ENCODE measurements around the gene JUN.

Gene JUN

DNA sequence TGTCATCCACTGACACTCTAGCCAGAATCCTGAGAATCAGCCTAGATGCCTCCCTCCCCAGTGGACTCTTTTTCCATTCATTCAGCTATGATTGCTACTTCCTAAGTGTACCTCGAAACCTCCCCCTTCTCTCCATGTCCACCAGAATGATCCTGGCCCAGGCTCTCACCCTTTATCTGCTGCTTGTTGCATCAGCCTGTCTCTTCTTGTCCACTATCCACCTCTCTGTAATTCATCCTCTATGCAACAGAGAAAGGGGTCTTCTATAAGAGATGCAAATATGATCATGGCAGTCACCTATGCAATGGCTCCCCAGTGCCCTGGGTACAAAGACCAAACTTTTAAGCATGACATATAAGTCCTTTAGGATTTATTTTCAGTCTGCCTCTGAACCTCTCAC is 37.7 kb downstream of the JUN start:
- CTCF ChIA-PET = no interaction called here
- TF ChIP-seq HDGF (IDR thresholded peaks at IDR 0.05; ENCODE audit: borderline replicate concordance) (no peak), NFRKB (IDR thresholded peaks at IDR 0.05) (no peak), ARNT (IDR thresholded peaks at IDR 0.05) (no peak), BHLHE40 (IDR thresholded peaks at IDR 0.05; ENCODE audit: borderline replicate concordance) (no peak), ELF4 (IDR thresholded peaks at IDR 0.05) (no peak), CTBP1 (IDR thresholded peaks at IDR 0.05; ENCODE audit: borderline replicate concordance) (no peak), LEF1 (IDR thresholded peaks at IDR 0.05; ENCODE audit: borderline replicate concordance) (no peak), ZNF384 (IDR thresholded peaks at IDR 0.05) (no peak), FOXK2 (IDR thresholded peaks at IDR 0.05) (no peak), SUZ12 (IDR thresholded peaks at IDR 0.05) (no peak), FOXM1 (IDR thresholded peaks at IDR 0.05; ENCODE audit: borderline replicate concordance) (no peak), L3MBTL2 (conservative IDR thresholded peaks at IDR 0.05) (no peak), TARDBP (IDR thresholded peaks at IDR 0.05) (no peak), SP1 (IDR thresholded peaks at IDR 0.05) (no peak), FOXA1 (IDR thresholded peaks at IDR 0.05) (no peak)
- TF ChIP-seq, protein P1, sequence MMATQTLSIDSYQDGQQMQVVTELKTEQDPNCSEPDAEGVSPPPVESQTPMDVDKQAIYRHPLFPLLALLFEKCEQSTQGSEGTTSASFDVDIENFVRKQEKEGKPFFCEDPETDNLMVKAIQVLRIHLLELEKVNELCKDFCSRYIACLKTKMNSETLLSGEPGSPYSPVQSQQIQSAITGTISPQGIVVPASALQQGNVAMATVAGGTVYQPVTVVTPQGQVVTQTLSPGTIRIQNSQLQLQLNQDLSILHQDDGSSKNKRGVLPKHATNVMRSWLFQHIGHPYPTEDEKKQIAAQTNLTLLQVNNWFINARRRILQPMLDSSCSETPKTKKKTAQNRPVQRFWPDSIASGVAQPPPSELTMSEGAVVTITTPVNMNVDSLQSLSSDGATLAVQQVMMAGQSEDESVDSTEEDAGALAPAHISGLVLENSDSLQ (IDR thresholded peaks at IDR 0.05) = no peak
- no peak for DNase-seq (ENCODE audit: extremely low spot score)
- POLR2A ChIA-PET = no interaction called here

DNA sequence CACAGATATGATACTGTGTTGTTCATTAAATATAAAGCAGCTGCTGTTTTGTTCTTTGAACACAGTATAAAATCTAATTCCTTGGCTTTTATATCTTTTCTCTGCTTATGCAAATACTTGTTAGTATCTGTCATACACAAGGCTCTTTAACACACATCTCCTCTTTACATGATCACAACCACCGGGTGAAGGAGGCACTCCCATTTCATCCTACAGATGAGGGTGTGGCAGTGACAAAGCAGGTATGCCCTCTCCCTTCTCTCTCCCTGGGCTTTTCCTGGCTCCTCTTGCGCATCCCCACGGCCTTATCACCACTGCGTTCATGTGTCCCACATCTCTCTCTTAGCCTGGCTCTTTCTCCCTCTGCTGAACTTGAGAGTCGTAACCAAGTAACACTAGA is 38.2 kb downstream of the JUN start:
- TF ChIP-seq FOXK2 (IDR thresholded peaks at IDR 0.05) (no peak), LEF1 (IDR thresholded peaks at IDR 0.05; ENCODE audit: borderline replicate concordance) (no peak), ELF4 (IDR thresholded peaks at IDR 0.05) (no peak), ZNF384 (IDR thresholded peaks at IDR 0.05) (no peak), SUZ12 (IDR thresholded peaks at IDR 0.05) (no peak), SP1 (IDR thresholded peaks at IDR 0.05) (no peak), BHLHE40 (IDR thresholded peaks at IDR 0.05; ENCODE audit: borderline replicate concordance) (no peak), CTBP1 (IDR thresholded peaks at IDR 0.05; ENCODE audit: borderline replicate concordance) (no peak), TARDBP (IDR thresholded peaks at IDR 0.05) (no peak), L3MBTL2 (conservative IDR thresholded peaks at IDR 0.05) (no peak), FOXA1 (IDR thresholded peaks at IDR 0.05) (no peak), ARNT (IDR thresholded peaks at IDR 0.05) (no peak), HDGF (IDR thresholded peaks at IDR 0.05; ENCODE audit: borderline replicate concordance) (no peak), FOXM1 (IDR thresholded peaks at IDR 0.05; ENCODE audit: borderline replicate concordance) (no peak)
- TF ChIP-seq, protein P1 (IDR thresholded peaks at IDR 0.05) = no peak
- no peak for DNase-seq (ENCODE audit: extremely low spot score)
- ChIA-PET POLR2A (no interaction called here), CTCF (interaction anchor here (1.1 kb wide), 1 partner anchor 1013 kb away, joined by 4 read pairs; no protein-coding TSS in a partner anchor)

DNA sequence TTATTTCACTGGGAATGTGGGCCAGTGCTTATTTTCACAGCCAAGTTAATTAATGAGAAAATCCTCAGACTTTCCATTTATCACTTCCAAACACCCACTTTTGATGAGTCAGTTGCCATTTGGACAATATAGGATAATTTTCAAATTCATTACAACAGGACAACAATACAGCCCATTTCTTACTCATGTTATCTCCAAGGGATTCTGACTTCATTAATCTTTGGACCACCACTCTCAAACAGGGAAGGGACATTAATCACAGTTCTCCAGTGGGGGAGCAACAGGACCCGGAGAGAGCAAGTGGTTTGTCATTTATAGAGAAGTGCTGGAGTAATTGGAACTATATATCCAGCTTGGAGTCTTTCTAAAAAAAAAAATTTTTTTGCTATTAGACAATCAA is 38.7 kb downstream of the JUN start:
- ChIA-PET POLR2A (no interaction called here), CTCF (interaction anchor here (1.1 kb wide), 1 partner anchor 1014 kb away, joined by 4 read pairs; no protein-coding TSS in a partner anchor)
- TF ChIP-seq LEF1 (IDR thresholded peaks at IDR 0.05; ENCODE audit: borderline replicate concordance) = no peak
- no peak for TF ChIP-seq TARDBP (IDR thresholded peaks at IDR 0.05)
- no peak for DNase-seq (ENCODE audit: extremely low spot score)

DNA sequence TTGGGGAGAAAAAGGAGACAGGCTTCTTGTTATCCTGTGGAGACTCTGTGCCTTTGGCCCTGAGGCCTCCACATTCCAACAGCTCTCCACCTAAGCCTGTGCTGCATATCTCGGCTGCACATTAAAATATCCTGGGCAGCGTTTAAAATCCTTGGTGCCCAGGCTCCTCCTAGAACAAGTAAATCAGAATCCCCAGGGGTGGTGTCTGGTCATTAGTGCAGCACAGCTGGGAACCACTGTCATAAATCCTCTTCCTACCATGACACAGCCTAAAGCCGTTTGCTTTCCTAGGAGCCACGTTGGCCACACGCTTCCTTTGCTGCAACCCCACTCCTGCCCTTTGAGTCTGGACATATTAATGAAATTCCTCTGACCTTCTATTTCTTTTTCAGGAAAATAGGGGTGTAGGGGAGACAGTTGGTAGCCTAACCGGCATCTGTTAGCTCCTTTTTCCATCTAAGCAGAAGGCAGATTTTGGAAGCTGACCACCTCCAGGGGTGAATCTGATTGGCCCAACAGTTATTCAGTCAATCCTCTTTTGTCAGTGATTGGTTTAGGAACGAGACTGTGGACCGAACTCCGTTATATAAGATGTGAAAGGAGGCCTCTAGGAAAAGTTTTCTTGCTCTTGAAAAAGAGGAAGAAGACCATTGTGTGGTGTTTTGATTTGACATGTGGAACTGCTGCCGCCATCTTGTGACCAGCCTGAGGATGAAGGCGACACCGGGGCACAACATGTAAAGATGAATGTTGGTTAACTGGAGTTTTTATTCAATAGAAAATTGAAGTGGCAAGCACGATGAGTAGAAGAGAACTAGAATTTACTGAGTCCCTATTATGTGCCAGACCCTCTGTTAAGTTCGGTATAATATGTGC is 41.9 kb downstream of the JUN start:
- ChIA-PET POLR2A (interaction anchor here (1.6 kb wide), 1 partner anchor 42 kb away, joined by 3 read pairs; the partner anchor contains the start of gene JUN), CTCF (interaction anchor here (0.7 to 0.9 kb wide), 3 partner anchors 27 to 974 kb away, joined by 3 read pairs; no protein-coding TSS in a partner anchor)
- peak; percentile 52; the same call in 1 of the 2 replicates for TF ChIP-seq L3MBTL2 (conservative IDR thresholded peaks at IDR 0.05)
- TF ChIP-seq HDGF (IDR thresholded peaks at IDR 0.05; ENCODE audit: borderline replicate concordance) = no peak
- TF ChIP-seq, protein P1 (IDR thresholded peaks at IDR 0.05) = peak; percentile 82
- DNase-seq (ENCODE audit: extremely low spot score) = no peak

DNA sequence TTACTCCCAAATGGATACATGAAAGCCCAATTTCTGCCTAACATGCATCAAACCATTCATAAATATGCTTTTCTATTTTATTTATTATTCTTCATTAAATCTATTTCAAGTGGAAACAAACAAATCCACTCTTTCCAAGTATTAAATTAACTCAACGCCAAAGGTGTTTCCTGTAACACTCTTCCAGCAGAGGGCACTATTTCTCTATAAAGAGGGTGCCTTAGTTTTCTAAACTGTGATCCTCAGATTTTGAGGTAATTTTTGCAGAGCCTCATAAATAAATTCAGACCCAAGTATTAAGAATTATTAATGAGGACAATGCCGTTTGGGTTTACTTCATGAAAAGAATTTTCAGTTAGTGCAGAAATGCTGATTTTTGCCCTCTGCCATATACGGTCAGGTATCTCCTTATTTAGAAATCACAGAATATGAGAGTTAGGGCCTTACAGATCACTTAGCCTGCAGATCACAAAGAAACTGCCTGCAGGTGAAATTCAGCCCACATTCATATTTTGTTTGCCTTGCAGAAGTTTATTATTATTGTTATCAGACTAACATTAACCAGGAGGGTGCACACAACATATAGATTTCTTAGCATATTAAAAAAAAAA is 43.9 kb downstream of the JUN start:
- ChIA-PET POLR2A (no interaction called here), CTCF (interaction anchor here (0.6 to 1.2 kb wide), 4 partner anchors 18 to 1019 kb away, joined by 3 to 4 read pairs (median 3); no protein-coding TSS in a partner anchor)
- TF ChIP-seq L3MBTL2 (conservative IDR thresholded peaks at IDR 0.05) = no peak
- no peak for TF ChIP-seq SUZ12 (IDR thresholded peaks at IDR 0.05)
- TF ChIP-seq FOXA1 (IDR thresholded peaks at IDR 0.05) = no peak
- TF ChIP-seq FOXK2 (IDR thresholded peaks at IDR 0.05) = no peak
- TF ChIP-seq, protein P1 (IDR thresholded peaks at IDR 0.05) = no peak
- TF ChIP-seq SP1 (IDR thresholded peaks at IDR 0.05) = no peak
- TF ChIP-seq TARDBP (IDR thresholded peaks at IDR 0.05) = no peak
- TF ChIP-seq LEF1 (IDR thresholded peaks at IDR 0.05; ENCODE audit: borderline replicate concordance) = no peak
- no peak for TF ChIP-seq FOXM1 (IDR thresholded peaks at IDR 0.05; ENCODE audit: borderline replicate concordance)
- TF ChIP-seq CTBP1 (IDR thresholded peaks at IDR 0.05; ENCODE audit: borderline replicate concordance) = no peak
- no peak for TF ChIP-seq HDGF (IDR thresholded peaks at IDR 0.05; ENCODE audit: borderline replicate concordance)
- TF ChIP-seq ZNF384 (IDR thresholded peaks at IDR 0.05) = no peak
- DNase-seq (ENCODE audit: extremely low spot score) = peak; percentile 61

Data from HEK293T (cell line).